SK-N-SH (cell line): ENCODE data around the gene MAPK8IP3.

ENCODE experiments used
- EP300 ChIP-seq, 2 experiments: IDR thresholded peaks; 2 replicates each; pipeline versions ENCODE4 v1.4.0 to v1.6.1; 2012; ENCODE audit warnings: borderline replicate concordance in 1 of 2, low read depth in 1 of 2, low read length in 1 of 2
- FOXJ3 ChIP-seq: sonication (generic); formaldehyde crosslinking; IDR thresholded peaks from 2 replicates; pipeline ENCODE4 v1.5.1; 2020; ENCODE audit warnings: mild to moderate bottlenecking, missing genetic modification reagents
- MEF2A ChIP-seq: IDR thresholded peaks from 2 replicates; pipeline ENCODE4 v1.4.0; 2012; ENCODE audit warnings: low read depth, borderline replicate concordance
- POLR2AphosphoS5 ChIP-seq: IDR thresholded peaks from 2 replicates; pipeline ENCODE4 v1.6.1; 2012; ENCODE audit warnings: low read depth, low read length
- RFX5 ChIP-seq: IDR thresholded peaks from 2 replicates; pipeline ENCODE4 v1.6.1; 2012; ENCODE audit warnings: mild to moderate bottlenecking, improper control_type of control experiment, low read length
- TCF12 ChIP-seq: IDR thresholded peaks from 2 replicates; pipeline ENCODE4 v1.4.0; 2012
- TF ChIP-seq, protein P1 (sequence below): IDR thresholded peaks from 2 replicates; pipeline ENCODE4 v1.4.0; 2012; ENCODE audit warnings: low read depth
- TF ChIP-seq, protein P2 (sequence below): fragments of 200-600 bp; sonication (generic); IDR thresholded peaks from 2 replicates; pipeline ENCODE4 v1.6.1; 2017; ENCODE audit warnings: antibody characterized with exemption, mild to moderate bottlenecking, moderate library complexity
- TF ChIP-seq, protein P3 (sequence below): IDR thresholded peaks from 2 replicates; pipeline ENCODE4; 2012
- TF ChIP-seq, protein P4 (sequence below): IDR thresholded peaks from 2 replicates; pipeline ENCODE4 v1.4.0; 2012; ENCODE audit warnings: low read depth, borderline replicate concordance

DNA sequence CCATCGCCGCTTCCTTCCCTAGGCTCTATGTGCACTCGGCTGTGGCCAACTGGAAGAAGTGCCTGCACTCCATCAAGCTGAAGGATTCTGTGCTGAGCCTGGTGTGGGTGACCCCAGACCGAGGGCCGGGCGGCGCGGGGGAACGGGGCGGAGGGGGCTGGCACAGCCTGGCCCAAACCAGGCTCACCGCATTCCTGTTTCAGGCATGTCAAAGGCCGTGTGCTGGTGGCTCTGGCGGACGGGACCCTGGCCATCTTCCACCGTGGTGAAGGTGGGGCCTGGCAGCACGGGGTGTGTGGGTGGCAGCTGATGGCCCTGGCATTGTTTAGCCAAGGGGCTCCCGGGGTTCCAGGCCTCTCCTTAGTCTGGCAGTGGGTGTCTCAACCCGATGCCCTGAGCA, 60.7 kb downstream of the MAPK8IP3 start:
- TF ChIP-seq, protein P1, sequence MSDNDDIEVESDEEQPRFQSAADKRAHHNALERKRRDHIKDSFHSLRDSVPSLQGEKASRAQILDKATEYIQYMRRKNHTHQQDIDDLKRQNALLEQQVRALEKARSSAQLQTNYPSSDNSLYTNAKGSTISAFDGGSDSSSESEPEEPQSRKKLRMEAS, result no peak
- TF ChIP-seq, protein P2, sequence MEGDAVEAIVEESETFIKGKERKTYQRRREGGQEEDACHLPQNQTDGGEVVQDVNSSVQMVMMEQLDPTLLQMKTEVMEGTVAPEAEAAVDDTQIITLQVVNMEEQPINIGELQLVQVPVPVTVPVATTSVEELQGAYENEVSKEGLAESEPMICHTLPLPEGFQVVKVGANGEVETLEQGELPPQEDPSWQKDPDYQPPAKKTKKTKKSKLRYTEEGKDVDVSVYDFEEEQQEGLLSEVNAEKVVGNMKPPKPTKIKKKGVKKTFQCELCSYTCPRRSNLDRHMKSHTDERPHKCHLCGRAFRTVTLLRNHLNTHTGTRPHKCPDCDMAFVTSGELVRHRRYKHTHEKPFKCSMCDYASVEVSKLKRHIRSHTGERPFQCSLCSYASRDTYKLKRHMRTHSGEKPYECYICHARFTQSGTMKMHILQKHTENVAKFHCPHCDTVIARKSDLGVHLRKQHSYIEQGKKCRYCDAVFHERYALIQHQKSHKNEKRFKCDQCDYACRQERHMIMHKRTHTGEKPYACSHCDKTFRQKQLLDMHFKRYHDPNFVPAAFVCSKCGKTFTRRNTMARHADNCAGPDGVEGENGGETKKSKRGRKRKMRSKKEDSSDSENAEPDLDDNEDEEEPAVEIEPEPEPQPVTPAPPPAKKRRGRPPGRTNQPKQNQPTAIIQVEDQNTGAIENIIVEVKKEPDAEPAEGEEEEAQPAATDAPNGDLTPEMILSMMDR, result no peak
- TF ChIP-seq POLR2AphosphoS5 (no peak), FOXJ3 (no peak), EP300 (IDR thresholded peaks at IDR 0.05; ENCODE audit: borderline replicate concordance in 1 of 2, low read depth in 1 of 2, low read length in 1 of 2) (no peak), MEF2A (no peak), TCF12 (no peak), RFX5 (no peak)
- TF ChIP-seq, protein P3, sequence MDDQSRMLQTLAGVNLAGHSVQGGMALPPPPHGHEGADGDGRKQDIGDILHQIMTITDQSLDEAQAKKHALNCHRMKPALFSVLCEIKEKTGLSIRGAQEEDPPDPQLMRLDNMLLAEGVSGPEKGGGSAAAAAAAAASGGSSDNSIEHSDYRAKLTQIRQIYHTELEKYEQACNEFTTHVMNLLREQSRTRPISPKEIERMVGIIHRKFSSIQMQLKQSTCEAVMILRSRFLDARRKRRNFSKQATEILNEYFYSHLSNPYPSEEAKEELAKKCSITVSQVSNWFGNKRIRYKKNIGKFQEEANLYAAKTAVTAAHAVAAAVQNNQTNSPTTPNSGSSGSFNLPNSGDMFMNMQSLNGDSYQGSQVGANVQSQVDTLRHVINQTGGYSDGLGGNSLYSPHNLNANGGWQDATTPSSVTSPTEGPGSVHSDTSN, result no peak
- TF ChIP-seq, protein P4, sequence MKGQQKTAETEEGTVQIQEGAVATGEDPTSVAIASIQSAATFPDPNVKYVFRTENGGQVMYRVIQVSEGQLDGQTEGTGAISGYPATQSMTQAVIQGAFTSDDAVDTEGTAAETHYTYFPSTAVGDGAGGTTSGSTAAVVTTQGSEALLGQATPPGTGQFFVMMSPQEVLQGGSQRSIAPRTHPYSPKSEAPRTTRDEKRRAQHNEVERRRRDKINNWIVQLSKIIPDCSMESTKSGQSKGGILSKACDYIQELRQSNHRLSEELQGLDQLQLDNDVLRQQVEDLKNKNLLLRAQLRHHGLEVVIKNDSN, result no peak
